ENCODE data around the gene PLGRKT.

Gene PLGRKT

DNA sequence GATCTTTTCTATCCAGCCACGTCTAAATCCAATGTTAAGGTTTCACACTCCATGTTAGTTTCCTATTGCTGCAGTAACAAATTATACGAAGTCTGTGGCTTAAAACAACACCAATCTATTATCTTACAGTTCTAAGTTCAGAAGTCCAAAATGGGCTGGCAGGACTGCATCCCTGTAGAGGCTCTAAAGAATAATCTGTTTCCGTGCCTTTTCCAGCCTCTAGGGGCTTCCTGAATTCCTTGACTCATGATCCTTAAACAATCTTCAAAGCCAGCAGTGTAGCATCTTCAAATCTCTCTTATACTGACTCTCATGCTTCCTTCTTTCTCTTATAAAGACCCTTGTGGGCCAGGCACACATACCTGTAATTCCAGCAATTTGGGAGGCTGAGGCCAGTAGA is 6.8 kb downstream of the PLGRKT start:
- Histone ChIP-seq H3K36me3 (ENCODE audit: control insufficient read depth, insufficient read depth, low read length) (peaks cover 5% of the 10 kb centered on the region), H3K4me3 (replicated peaks; ENCODE audit: low read depth, low read length) (no peak overlapping the region), H3K27me3 (replicated peaks; ENCODE audit: control insufficient read depth, insufficient read depth, low read length) (no peaks in the 10 kb centered on the region)
- TF ChIP-seq, protein P1, sequence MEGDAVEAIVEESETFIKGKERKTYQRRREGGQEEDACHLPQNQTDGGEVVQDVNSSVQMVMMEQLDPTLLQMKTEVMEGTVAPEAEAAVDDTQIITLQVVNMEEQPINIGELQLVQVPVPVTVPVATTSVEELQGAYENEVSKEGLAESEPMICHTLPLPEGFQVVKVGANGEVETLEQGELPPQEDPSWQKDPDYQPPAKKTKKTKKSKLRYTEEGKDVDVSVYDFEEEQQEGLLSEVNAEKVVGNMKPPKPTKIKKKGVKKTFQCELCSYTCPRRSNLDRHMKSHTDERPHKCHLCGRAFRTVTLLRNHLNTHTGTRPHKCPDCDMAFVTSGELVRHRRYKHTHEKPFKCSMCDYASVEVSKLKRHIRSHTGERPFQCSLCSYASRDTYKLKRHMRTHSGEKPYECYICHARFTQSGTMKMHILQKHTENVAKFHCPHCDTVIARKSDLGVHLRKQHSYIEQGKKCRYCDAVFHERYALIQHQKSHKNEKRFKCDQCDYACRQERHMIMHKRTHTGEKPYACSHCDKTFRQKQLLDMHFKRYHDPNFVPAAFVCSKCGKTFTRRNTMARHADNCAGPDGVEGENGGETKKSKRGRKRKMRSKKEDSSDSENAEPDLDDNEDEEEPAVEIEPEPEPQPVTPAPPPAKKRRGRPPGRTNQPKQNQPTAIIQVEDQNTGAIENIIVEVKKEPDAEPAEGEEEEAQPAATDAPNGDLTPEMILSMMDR (IDR thresholded peaks at IDR 0.05; ENCODE audit: insufficient read depth, low read length, poor library complexity, severe bottlenecking): no peak
- DNase-seq (ENCODE audit: extremely low read depth, insufficient read length): no peak

- TF ChIP-seq, protein P1 (IDR thresholded peaks at IDR 0.05; ENCODE audit: insufficient read depth, low read length, poor library complexity, severe bottlenecking): no peak
- DNase-seq (ENCODE audit: extremely low read depth, insufficient read length): no peak
- H3K4me3 ChIP-seq (replicated peaks; ENCODE audit: low read depth, low read length): no peak overlapping the region
- H3K27me3 ChIP-seq (replicated peaks; ENCODE audit: control insufficient read depth, insufficient read depth, low read length): no peaks in the 10 kb centered on the region
- H3K36me3 ChIP-seq (ENCODE audit: control insufficient read depth, insufficient read depth, low read length): peaks cover 4% of the 10 kb centered on the region
Observed at GRCh38 chr9:5429873-5430564, 7.7 kb downstream of the PLGRKT start.

DNA sequence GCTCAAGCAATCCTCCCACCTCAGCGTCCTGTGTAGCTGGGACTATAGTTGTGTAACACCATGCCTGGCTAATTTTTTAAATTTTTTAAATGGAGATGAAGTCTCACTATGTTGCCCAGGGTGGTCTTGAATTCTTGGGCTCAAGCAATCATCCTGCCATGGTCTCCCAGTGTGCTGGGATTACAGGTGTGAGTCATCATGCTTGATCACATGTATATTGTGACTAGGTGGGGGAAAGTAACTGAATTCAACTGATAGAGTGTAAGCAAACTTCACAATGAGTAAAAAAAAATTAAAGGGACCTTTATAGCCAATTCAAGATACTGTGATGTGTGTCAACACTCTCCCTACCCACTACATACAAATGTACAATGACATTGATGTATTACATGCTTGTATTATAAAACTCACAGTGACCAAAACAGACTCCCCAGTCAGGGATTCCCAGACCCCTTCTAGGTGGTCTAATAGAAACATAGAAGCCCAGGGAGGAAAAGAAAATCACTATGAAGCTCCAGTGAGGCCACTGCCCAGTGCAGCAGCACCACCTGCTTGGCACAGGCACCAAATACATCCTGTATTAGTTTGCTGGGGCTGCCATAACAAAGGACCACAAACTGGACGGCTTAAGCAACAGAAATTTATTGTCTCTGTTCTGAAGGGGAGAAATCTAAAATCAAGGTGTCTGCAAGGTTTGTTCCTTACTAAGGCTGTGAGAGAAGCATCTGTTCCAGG is 8.8 kb downstream of the PLGRKT start:
- H3K4me3 ChIP-seq (replicated peaks; ENCODE audit: low read depth, low read length): no peak overlapping the region
- peaks cover 2% of the 10 kb centered on the region for H3K36me3 ChIP-seq (ENCODE audit: control insufficient read depth, insufficient read depth, low read length)
- H3K27me3 ChIP-seq (replicated peaks; ENCODE audit: control insufficient read depth, insufficient read depth, low read length): no peaks in the 10 kb centered on the region
- TF ChIP-seq, protein P1 (IDR thresholded peaks at IDR 0.05; ENCODE audit: insufficient read depth, low read length, poor library complexity, severe bottlenecking): peak; percentile 4
- no peak for DNase-seq (ENCODE audit: extremely low read depth, insufficient read length)

- peaks cover 2% of the 10 kb centered on the region for H3K36me3 ChIP-seq (ENCODE audit: control insufficient read depth, insufficient read depth, low read length)
- DNase-seq (ENCODE audit: extremely low read depth, insufficient read length): no peak
- no peak overlapping the region for H3K4me3 ChIP-seq (replicated peaks; ENCODE audit: low read depth, low read length)
- H3K27me3 ChIP-seq (replicated peaks; ENCODE audit: control insufficient read depth, insufficient read depth, low read length): no peaks in the 10 kb centered on the region
- TF ChIP-seq, protein P1 (IDR thresholded peaks at IDR 0.05; ENCODE audit: insufficient read depth, low read length, poor library complexity, severe bottlenecking): no peak
Observed at GRCh38 chr9:5428172-5428571, 9.6 kb downstream of the PLGRKT start.

GRCh38 chr9:5427005-5427404 is 10.7 kb downstream of the PLGRKT start:
- TF ChIP-seq, protein P1 (IDR thresholded peaks at IDR 0.05; ENCODE audit: insufficient read depth, low read length, poor library complexity, severe bottlenecking): no peak
- DNase-seq (ENCODE audit: extremely low read depth, insufficient read length): no peak
- H3K36me3 ChIP-seq (ENCODE audit: control insufficient read depth, insufficient read depth, low read length): peaks cover 2% of the 10 kb centered on the region
- no peaks in the 10 kb centered on the region for H3K27me3 ChIP-seq (replicated peaks; ENCODE audit: control insufficient read depth, insufficient read depth, low read length)
- H3K4me3 ChIP-seq (replicated peaks; ENCODE audit: low read depth, low read length): no peak overlapping the region

All from GM06990 (cell line).